NCI-H345 treated with DMSO at 0.1 percent for 48 hours (cell line): ENCODE measurements around the gene MTAP.

Experiments
- DNase-seq: peaks from one replicate; lab custom pipeline; 2025; ENCODE audit not compliant: unreplicated experiment; lab: John Stamatoyannopoulos, UW

MTAP gene

GRCh38 chr9:21804331-21804730 is 1.9 kb downstream of the MTAP start:
- no peak for DNase-seq

- DNase-seq: no peak
These were observed 2.4 kb downstream of the MTAP start for GRCh38 chr9:21804791-21805190.

DNA sequence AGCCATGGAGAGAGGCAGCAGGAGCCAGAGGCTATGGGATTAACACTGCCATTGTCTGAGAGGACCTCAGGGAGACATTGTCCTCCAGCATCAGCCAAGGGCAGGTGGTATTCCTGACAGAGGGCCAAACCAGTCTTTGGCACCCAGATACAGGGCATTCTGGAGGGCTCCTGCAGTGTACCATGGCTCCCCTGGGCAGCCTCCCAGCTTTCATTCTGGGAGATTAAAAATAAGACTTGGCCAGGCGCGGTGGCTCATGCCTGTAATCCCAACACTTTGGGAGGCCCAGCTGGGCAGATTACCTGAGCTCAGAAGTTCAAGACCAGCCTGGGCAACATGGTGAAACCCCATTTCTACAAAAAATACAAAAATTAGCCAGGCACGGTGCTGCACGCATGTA is 4.2 kb downstream of the MTAP start:
- DNase-seq: no peak

DNA sequence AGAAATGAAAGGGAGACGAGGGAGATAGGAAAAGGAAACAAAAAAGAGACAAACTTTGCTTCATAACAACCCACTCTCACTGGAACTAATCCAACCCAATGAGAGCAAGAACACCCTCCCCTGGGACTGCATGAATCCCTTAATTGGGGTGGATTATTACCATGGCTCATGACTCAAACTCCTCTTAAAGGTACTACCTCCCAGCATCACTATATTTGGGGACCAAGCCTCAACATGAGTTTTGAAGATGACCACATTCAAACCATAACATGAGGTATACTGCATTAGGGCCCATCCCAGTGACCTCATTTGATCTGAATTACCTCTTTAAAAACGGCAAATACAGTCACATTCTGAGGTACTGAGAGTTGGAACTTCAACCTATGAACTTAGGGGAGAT is 8.0 kb downstream of the MTAP start:
- no peak for DNase-seq

GRCh38 chr9:21810881-21811280 is 8.4 kb downstream of the MTAP start:
- no peak for DNase-seq

GRCh38 chr9:21811914-21812313 is 9.5 kb downstream of the MTAP start:
- DNase-seq: no peak

DNA sequence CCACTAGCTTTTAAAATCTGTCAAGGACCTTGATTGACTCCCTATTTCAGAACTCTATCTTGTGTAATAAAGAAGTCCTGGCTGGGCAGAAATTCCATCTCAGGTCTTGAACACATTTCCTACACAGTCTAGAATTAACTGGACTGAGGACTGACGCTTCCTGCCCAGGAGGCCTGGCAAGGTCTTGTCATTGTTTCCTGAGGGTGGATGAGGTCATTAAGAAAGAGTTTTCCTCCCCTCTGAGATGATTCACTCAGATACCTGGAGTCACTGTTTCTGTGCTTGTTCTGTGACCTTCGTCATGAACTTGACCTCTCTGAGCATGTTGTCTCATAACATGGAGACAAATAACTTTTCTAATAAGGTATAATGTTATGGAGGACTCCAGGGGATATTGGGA is 10.0 kb downstream of the MTAP start:
- DNase-seq: no peak

DNA sequence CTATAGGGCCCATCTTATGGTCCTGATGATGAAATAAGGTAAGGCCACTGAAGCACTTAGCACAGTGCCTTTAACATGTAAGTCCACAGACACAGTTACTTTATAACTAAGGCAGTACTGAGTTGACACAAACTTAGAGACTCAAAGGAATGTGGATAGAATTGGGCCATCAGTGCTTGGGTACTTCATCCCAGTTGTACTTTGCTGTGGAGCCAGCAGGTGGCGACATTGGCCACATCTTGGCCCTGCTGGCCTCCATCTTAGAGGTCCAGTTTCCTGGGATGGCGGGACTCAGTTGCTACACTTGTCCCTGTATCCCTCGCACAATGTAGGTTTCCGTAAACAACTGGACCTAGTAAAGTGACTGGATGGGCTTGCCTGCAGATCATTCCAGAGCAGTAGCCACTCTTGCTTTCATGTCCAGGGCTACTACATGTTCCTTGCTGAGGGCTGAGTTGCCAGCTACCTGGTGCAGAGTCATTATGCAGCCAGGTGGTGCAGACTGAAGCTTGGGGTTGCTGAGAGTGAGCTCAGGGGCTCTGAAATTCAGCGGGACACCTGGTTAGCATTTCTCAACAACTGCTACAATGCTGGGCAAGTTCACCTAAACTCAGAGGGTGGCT is 10.6 kb downstream of the MTAP start:
- DNase-seq: peak; percentile 31

GRCh38 chr9:21813575-21814473 is 11.4 kb downstream of the MTAP start:
- peak; percentile 67 for DNase-seq

DNA sequence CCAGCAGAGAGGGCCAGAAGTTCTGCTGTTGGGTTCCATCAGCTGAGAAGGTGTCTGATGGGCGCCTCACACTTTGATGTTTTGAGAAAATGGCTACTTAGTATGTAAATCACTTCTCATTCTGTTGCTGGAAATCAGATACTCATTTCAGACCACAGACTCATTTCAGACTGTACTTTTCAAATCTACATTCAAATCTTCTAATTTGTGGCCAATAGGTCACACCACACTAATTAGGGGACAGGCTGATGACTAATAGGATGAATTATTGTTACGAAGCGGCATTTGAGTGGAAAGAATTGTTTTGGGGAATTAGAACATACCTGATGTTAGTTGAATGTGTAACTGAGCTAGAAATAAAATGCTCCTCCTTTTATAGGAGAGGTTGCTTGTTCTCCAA is 13.2 kb downstream of the MTAP start:
- DNase-seq: no peak

- no peak for DNase-seq
These were observed 14.7 kb downstream of the MTAP start for GRCh38 chr9:21817176-21817575.

DNA sequence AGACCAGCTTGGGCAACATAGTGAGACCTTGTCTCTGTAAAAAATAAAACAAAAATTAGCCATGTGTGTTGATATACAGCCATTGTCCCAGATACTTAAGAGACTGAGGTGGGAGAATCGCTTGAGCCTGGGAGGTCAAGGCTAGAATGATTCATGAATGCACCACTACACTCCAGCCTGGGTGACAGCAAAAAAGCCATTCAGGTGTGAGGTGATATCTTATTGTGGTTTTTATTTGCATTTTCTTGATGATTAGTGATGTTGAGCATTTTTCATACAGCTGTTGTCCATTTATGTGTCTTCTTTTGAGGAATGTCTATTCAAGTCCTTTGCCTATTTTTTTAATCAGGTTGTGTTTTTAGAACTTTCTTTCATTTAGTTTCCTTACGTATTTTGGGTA is 23.2 kb downstream of the MTAP start:
- no peak for DNase-seq

- DNase-seq: no peak
These were observed 26.5 kb downstream of the MTAP start for GRCh38 chr9:21828853-21829410.

DNA sequence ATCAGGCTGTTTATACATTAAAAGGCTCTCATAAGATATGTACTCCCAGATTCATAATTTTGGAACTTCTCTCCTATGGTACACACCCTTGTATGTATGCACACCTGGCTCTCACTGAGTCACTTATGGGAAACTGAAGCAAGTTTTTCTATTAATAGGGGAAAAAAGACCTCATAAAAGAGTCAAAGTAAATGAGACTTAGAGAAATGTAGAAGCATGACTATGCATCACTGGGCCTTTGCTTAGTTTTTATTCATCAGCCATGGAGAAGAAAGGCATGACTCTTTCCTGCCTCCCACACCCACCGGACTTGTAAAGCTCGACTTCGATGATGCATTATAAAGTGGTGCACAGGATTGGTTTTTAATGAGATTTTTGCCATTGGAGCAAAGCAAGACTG is 28.2 kb downstream of the MTAP start:
- DNase-seq: no peak

- no peak for DNase-seq
These were observed 29.5 kb downstream of the MTAP start for GRCh38 chr9:21831841-21832509.

DNA sequence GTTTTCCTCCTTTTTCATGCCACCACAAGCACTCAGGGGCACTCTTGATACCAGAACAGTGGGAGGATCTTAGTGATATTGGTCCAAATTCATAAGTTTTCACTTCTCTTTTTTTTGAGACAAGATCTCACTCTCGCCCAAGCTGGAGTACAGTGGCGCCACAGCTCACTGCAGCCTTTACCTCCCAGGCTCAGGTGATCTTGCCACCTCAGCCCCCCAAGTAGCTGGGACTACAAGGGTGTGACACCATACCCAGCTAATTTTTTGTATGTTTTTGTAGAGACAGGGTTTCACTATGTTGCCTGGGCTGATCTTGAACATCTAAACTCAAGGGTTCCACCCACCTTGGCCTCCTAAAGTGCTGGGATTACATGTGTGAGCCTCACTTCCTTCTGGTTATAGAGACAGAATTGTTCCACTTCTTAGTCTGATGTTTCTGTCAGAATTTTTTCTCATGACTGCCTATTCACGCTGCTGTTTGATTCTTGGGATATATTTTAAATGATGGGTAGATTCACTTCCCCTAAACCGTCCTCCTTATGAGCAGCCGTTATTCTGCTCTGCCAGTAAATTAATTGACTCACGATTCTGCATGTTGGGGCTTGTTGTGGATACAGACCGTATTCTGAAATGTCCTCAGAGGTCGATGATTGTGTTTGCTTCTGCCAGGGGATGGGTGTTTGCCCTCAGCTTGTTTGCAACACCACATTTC is 30.8 kb downstream of the MTAP start:
- no peak for DNase-seq

DNA sequence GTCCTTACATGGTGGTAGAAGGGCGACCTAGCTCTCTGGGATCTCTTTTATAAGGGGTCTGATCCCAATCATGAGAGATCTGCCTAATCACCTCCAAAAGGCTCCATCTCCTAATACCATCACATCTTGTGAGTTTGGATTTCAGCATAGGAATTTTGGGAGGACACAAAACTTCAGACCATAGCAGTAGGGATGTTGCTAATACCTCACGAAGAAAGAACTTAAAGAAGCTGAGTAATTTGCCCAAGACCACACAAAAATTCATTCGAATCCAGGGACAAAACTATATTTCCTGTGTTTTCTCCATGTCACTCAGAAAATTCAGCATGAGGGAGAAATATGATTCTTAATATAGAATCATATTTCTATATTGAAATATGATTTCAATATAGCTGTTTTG is 32.7 kb downstream of the MTAP start:
- no peak for DNase-seq

DNA sequence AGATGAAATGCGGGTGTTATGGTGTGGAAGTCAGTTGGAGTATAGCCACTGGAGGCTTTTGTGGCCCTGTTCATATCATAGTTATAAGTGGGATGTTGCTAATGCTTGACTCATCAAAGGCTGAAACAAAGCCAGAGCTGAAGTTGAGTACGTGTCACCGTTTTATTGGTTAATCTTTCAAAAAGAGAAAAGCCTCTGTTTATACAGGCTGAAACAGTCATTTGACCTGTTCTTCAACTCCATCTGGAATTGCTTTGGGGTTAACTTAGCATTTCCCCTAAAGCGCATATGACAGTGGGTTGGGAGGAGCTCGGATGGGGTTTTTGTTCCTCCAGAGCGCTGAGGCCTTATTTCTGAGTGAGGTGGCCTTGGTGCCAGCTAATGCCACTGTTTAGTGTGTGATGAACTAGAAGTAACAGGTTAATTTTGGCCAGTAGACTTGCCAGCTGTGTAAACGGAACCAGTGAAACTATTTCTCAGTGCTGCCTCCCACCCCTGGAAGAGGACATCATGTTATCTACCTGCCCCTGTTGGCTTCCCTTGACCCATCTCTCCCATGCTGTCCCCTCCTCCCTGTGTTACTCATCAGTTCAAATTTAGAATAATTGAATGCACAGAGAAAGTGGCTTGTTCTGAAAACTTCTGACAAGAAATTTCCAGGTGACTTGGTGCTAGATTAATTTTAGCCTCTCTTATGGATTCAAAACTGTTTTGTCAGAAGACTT is 34.2 kb downstream of the MTAP start:
- DNase-seq: no peak

GRCh38 chr9:21837501-21837900 is 35.1 kb downstream of the MTAP start:
- no peak for DNase-seq

GRCh38 chr9:21840647-21841046 is 38.2 kb downstream of the MTAP start:
- DNase-seq: no peak
